Measurements from ENCODE around the gene MTHFSD. TPM values are rescaled to one million over a fixed set of nuclear protein-coding genes. Genes with fewer than 3 reads are reported as not detected.

MTHFSD gene
- total RNA-seq, 1 donor = 15.9 TPM

DNA sequence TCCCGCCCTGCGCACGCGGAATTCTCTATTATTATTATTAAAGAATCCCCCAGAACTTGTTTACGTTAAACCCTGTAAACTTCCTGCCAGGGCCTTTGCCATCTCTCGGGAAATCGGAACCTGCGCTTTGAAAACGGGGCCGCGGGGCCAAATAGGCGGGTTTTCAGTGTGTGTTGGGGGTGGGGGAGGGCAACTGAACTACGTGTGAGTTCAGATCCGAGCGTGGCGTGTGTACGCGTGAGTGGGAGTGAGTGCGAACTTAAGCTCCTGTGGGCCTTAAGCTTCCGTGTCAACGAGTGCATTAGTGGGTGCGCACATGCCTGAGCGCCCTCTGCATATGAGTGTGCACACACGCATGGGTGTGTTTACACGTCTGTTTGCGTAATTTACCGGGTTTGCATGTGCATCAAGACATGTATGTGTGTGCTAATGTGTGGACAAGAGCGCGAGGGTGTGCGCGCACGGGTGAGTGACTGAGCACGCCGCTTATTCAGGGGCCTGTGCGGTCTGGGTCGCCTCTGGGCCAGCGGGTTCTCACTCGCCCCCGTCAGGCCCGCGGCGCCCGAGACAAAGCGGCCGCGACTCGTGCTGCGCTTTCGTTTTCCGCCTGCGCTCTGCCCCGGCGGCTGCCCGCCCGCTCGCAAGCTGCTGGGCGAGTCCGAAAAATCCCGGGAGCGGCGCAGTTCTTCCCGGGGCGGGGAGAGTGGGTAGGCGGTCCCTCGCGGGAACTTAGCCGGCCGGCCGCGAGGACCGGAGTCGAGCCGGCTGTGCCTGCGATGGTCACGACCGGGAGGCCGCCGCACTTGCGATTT lies 45.9 kb downstream of the MTHFSD start:
- DNase-seq (ENCODE audit: low read depth) = peak; percentile 80
- H3K4me3 ChIP-seq (ENCODE audit: low read depth, low read length) = peak overlapping the region; percentile 69
- TF ChIP-seq, protein P1, sequence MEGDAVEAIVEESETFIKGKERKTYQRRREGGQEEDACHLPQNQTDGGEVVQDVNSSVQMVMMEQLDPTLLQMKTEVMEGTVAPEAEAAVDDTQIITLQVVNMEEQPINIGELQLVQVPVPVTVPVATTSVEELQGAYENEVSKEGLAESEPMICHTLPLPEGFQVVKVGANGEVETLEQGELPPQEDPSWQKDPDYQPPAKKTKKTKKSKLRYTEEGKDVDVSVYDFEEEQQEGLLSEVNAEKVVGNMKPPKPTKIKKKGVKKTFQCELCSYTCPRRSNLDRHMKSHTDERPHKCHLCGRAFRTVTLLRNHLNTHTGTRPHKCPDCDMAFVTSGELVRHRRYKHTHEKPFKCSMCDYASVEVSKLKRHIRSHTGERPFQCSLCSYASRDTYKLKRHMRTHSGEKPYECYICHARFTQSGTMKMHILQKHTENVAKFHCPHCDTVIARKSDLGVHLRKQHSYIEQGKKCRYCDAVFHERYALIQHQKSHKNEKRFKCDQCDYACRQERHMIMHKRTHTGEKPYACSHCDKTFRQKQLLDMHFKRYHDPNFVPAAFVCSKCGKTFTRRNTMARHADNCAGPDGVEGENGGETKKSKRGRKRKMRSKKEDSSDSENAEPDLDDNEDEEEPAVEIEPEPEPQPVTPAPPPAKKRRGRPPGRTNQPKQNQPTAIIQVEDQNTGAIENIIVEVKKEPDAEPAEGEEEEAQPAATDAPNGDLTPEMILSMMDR (IDR thresholded peaks at IDR 0.05; ENCODE audit: insufficient read depth, low read length) = no peak

DNA sequence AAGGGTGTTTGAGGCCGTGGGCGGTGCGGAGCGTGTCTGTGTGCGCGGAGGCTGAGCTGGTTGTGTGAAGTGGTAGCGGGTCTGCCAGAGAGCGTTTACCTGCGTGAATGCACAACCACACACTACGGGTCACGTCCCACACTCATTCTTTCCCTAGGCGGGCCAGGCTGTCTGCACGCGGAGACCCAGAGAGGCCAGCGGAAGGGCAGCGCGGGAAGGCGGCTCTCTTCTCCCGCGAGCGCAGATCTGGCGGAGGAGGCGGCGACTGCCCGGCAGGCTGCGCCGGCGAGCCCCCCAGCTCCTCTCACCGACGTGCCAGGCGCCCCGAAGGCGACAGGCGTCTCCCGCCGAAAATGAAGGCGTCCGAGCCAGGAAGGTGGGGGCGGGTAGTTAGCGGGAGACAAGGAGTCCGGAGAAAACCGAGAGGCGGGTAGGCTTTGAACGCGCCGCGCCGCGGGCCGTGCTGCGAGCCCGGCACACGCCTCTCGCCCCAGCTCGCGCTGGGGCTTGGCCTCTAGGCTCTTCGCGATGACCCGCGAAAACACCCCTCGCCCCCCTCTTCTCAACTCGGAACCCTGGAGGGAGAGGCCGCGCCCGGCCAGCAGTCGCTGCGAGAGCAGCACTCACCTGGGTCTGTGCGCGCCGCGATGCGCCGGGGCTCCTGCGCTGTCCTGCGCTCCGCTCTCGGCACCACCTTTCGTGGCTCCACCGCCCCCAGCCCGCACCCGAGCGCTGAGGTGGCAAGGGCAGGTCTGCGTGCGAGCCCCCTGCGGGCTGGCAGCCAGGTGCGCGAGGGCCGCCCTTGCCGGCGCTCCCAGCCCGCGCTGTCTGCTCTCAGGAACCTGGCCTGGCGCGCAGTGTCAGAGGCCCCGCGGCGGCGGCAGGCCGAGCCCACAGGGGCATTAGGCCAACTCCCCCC lies 46.7 kb downstream of the MTHFSD start:
- peak overlapping the region; percentile 53 for H3K4me3 ChIP-seq (ENCODE audit: low read depth, low read length)

DNA sequence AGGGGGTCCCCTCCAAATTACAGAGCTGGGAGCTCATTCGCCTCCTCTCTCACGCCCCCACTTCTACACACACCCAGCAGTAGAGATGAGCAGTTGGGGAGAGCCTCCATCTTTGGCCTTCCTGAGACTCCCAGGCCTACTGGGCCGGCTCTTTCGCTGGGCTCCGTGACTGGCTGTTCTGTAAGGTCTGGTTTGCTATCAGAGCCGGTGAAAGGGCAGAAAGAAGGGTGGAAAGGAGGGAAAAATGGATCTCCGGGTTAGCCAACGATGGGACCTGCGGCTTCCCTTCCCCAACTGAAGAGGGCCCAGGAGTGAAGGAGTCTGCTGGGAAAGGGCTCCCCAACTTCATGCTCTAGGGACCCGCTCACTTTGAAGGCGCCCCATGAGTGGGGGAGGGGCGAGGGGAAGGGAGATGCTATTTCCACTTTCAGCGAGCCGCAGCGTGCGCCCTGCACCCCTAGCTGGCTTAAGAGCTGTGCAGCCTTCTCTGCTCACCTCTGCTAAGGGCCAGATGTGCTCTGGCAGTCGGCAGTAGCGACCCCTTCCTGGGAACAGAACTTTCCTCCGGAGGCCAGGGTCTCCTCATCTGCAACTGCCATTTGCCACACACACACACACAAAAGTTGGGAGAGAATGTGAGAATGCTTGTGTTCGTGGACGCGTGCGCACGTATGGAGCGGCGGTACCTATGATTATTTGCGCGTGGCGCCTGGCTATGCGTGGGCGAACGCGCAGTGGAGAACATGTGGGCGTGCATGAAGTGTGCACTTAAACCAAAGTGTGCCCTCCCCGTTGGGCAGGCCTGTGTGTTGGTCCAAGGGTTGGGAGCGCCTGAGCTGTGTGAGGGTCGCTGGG lies 47.6 kb downstream of the MTHFSD start:
- TF ChIP-seq, protein P1 (IDR thresholded peaks at IDR 0.05; ENCODE audit: insufficient read depth, low read length) = no peak
- DNase-seq (ENCODE audit: low read depth) = no peak
- peak overlapping the region; percentile 53 for H3K4me3 ChIP-seq (ENCODE audit: low read depth, low read length)

More for the DNA sequence above, 46.7 kb downstream of the MTHFSD start:
- TF ChIP-seq, protein P1 (IDR thresholded peaks at IDR 0.05; ENCODE audit: insufficient read depth, low read length) = no peak
- DNase-seq (ENCODE audit: low read depth) = no peak

DNA sequence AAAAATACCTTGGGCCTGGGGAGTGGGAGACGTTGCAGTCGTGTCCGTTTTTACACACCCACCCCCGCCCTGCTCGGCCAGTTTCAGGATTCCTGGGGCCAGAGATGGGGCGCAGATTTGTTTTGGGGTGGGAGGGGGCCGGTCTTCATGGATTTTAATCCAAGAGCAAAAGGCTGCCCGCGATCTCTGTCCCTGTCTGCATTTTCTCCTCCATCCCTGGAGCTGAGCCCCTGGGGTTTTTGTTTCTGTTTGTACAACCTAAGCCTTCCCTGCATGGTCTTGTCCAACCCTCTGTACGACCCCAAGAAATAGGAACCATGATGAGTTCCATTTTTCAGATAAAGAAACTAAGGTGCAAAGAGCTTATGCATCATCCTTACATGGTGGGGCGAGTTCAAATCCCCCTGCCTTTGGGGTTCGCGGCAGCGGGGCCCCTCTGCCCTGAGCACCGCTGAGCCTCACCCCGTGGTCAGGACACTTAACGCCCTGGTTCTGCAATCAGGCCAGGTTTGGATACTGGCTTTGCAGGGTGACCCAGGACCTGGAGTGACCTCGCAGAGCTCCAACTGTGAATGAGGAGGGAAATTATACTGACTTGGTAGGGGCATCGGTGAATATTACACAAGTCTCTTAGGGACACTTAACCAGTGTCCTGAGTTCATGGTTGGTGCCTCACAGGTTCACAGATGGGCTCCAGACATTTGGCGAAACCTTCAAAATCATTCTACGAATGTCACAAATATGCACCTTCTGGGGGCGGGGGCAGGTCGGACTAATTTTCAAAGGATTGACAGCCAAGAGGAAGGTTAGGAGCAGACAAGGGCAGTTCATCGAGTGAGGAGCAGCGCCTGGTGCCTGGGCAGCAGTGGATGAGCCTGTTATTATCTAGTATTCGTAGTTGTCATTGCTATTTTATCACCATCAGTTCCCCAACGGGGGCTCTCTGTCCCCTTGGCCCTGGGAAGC lies 48.9 kb downstream of the MTHFSD start:
- TF ChIP-seq, protein P1 (IDR thresholded peaks at IDR 0.05; ENCODE audit: insufficient read depth, low read length) = no peak
- peak overlapping the region; percentile 13 for H3K4me3 ChIP-seq (ENCODE audit: low read depth, low read length)
- DNase-seq (ENCODE audit: low read depth) = no peak

DNA sequence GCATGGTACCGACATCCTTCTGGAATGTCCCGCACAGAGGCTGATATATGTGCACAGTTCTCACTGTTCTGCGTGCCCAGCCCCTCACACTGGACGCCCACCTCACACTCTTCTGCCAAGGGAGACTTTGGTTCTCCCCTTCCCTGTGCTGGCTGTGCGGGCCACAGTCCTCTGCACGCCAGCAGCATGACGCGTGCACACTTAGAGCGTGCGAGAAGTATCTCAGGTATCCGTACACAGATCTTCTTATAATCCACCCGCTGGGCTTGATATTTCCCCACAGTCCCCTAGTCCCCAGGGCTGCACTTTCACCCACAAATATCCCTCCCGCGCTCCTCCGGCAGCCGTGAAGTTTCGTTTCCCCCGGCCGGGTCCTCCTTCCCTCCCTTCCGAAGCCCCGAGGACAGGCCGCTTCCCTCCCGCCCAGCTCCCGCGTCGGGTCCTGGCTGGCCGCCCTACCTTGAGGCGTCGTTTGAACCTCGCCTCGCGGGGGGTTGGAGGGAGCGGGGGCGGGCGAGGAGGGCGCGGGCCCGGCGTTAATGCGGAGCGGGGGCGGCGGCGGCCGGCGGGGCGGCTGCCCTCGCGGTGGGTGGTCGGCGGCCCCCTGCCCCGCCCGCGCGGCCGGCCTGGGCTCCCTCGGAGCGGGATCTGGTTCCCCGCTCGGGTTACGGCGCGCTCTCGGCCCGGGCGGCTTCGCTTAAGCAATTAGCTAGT lies 49.7 kb downstream of the MTHFSD start:
- TF ChIP-seq, protein P1 (IDR thresholded peaks at IDR 0.05; ENCODE audit: insufficient read depth, low read length) = no peak
- no peak for DNase-seq (ENCODE audit: low read depth)
- H3K4me3 ChIP-seq (ENCODE audit: low read depth, low read length) = peak overlapping the region; percentile 31
